Left lung (tissue), 8 donors: ENCODE measurements around the gene TRIM13. TPM values are rescaled to one million over a fixed set of nuclear protein-coding genes. Genes with fewer than 3 reads are reported as not detected.

ENCODE experiments used
- microRNA-seq, 2 donors: library from miRNA; unstranded; fragments of <30 nt; microRNA quantifications; one replicate each; pipeline ENCODE4, GENCODE V29; 2019
- polyA plus RNA-seq, 6 donors: library from polyadenylated mRNA; unstranded; fragments of 120-200 nt; gene quantifications; one replicate each; pipeline ENCODE4 v1.2.1, GENCODE V29; 2013; ENCODE audit not compliant: insufficient read length in 6 of 6
- total RNA-seq, 2 donors: library from RNA; stranded (reverse); fragmentation: NEBNext Ultra II Directional; extraction: Animal tissue kit (Norgen Biotek cat#: 25700); gene quantifications; one replicate each; pipeline ENCODE4 v1.2.1, GENCODE V29; 2021
- donor health status: DM: no; HTN: yes; CAD: no.
- donor health status: DM: no; HTN: no; CAD: no.

The TRIM13 gene
- total and polyA plus RNA-seq, 8 donors, result 30.5 to 55.6 (median 49.4) TPM

Small RNAs within 50 kb of the gene (microRNA-seq; reads per million reads assigned to microRNA genes)
- gene MIR15A (4,195 to 14,446 reads per million in 2 donors), gene MIR16-1 (1,353 to 2,320 reads per million in 2 donors), gene MIR3613 (68.1 to 441 reads per million in 2 donors)

Other genes starting within 250 kb of the TRIM13 start
- 10 to 100 TPM; 36.0 to 41.2 TPM for gene KPNA3, start 204.4 kb upstream of the TRIM13 start, total RNA-seq
- gene KPNA3, start 204.4 kb upstream of the TRIM13 start, polyA plus RNA-seq, result 10 to 100 TPM; 31.5 to 42.0 (median 38.3) TPM
- 10 to 100 TPM; 10.4 to 13.9 TPM for gene SPRYD7, start 60.7 kb upstream of the TRIM13 start, total RNA-seq
- gene SPRYD7, start 60.7 kb upstream of the TRIM13 start, polyA plus RNA-seq, result 10 to 100 TPM; 12.7 to 15.8 (median 13.5) TPM
- 1 to 10 TPM in 1 of 2 donors, under 1 TPM in 1; 0.67 to 2.8 TPM for gene KCNRG, start 18.4 kb downstream of the TRIM13 start, total RNA-seq
- 1 to 10 TPM; 2.5 to 7.1 (median 3.8) TPM for gene KCNRG, start 18.4 kb downstream of the TRIM13 start, polyA plus RNA-seq